ENCODE results near the gene GRB2.

The GRB2 gene

DNA sequence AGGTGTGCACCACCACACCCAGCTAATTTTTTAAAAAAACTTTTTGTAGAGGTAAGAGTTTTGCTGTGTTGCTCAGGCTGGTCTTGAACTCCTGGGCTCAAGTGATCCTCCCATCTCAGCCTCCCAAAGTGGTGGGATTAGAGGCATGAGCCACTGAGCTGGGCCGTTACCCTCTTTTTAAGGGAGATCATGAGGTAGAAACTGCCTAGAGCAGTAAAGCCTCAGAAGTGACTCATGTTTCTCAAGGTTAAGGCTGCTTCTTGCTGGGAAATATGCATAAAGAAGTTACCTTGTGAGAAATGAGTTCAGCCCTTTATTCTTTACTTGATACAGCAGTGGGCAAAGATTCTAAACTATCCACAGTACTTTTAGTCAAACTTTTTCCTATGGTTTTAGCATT is 38.2 kb downstream of the GRB2 start:
- TF ChIP-seq NFIC (IDR thresholded peaks at IDR 0.05) (no peak), TCF12 (IDR thresholded peaks at IDR 0.05; ENCODE audit: low read depth) (no peak), EGR1 (IDR thresholded peaks at IDR 0.05) (no peak), USF1 (IDR thresholded peaks at IDR 0.05) (no peak), TAF1 (IDR thresholded peaks at IDR 0.05; ENCODE audit: low read depth) (no peak), YY1 (IDR thresholded peaks at IDR 0.05; ENCODE audit: low read depth) (no peak), CREB1 (IDR thresholded peaks at IDR 0.05; ENCODE audit: low read depth) (no peak), CEBPB (IDR thresholded peaks at IDR 0.05) (no peak)
- TF ChIP-seq, protein P1, sequence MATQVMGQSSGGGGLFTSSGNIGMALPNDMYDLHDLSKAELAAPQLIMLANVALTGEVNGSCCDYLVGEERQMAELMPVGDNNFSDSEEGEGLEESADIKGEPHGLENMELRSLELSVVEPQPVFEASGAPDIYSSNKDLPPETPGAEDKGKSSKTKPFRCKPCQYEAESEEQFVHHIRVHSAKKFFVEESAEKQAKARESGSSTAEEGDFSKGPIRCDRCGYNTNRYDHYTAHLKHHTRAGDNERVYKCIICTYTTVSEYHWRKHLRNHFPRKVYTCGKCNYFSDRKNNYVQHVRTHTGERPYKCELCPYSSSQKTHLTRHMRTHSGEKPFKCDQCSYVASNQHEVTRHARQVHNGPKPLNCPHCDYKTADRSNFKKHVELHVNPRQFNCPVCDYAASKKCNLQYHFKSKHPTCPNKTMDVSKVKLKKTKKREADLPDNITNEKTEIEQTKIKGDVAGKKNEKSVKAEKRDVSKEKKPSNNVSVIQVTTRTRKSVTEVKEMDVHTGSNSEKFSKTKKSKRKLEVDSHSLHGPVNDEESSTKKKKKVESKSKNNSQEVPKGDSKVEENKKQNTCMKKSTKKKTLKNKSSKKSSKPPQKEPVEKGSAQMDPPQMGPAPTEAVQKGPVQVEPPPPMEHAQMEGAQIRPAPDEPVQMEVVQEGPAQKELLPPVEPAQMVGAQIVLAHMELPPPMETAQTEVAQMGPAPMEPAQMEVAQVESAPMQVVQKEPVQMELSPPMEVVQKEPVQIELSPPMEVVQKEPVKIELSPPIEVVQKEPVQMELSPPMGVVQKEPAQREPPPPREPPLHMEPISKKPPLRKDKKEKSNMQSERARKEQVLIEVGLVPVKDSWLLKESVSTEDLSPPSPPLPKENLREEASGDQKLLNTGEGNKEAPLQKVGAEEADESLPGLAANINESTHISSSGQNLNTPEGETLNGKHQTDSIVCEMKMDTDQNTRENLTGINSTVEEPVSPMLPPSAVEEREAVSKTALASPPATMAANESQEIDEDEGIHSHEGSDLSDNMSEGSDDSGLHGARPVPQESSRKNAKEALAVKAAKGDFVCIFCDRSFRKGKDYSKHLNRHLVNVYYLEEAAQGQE (IDR thresholded peaks at IDR 0.05; ENCODE audit: low read depth), result no peak
- TF ChIP-seq, protein P2, sequence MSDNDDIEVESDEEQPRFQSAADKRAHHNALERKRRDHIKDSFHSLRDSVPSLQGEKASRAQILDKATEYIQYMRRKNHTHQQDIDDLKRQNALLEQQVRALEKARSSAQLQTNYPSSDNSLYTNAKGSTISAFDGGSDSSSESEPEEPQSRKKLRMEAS (IDR thresholded peaks at IDR 0.05), result no peak

DNA sequence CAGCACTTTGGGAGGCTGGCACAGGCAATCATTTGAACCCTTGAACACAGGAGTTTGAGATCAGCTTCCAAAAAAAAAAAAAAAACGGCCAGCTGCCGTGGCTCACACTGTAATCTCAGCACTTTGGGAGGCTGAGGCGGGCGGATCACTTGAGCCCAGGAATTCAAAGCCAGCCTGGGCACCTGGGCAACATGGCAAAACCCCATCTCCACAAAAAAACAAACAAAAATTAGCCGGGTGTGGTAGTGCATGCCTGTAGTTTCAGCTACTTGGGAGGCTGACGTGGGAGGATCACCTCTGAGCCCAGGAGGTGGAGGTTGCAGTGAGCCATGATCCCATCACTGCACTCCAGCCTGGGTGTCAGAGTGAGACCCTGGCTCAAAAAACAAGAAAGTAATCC is 39.0 kb downstream of the GRB2 start:
- TF ChIP-seq FOXM1 (IDR thresholded peaks at IDR 0.05; ENCODE audit: borderline replicate concordance, low read depth), result no peak
- TF ChIP-seq TAF1 (IDR thresholded peaks at IDR 0.05; ENCODE audit: low read depth), result no peak
- TF ChIP-seq NFIC (IDR thresholded peaks at IDR 0.05), result no peak
- TF ChIP-seq CREB1 (IDR thresholded peaks at IDR 0.05; ENCODE audit: low read depth), result no peak
- TF ChIP-seq USF1 (IDR thresholded peaks at IDR 0.05), result no peak
- TF ChIP-seq TEAD4 (IDR thresholded peaks at IDR 0.05), result no peak
- no peak for TF ChIP-seq ZBTB7A (IDR thresholded peaks at IDR 0.05; ENCODE audit: low read depth)
- TF ChIP-seq, protein P2 (IDR thresholded peaks at IDR 0.05), result no peak
- TF ChIP-seq CEBPB (IDR thresholded peaks at IDR 0.05), result no peak

DNA sequence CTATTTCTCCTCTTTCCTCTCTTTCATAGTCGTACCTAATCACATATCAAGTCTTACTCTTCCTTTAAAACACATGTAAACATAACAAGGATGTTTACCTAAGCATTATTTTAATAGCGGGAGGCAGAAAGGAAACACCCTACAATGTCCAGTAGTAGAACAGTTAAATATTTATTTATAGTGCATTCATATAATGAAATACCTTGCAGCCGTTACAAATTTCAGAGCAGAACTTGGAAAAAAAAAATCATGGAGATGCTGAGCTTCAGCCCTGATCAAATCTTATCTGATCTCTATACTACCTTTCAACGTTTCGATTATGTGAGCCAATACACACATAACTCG is 39.6 kb downstream of the GRB2 start:
- TF ChIP-seq, protein P1 (IDR thresholded peaks at IDR 0.05; ENCODE audit: low read depth), result no peak
- TF ChIP-seq TEAD4 (IDR thresholded peaks at IDR 0.05) (no peak), YY1 (IDR thresholded peaks at IDR 0.05; ENCODE audit: low read depth) (no peak), ZBTB7A (IDR thresholded peaks at IDR 0.05; ENCODE audit: low read depth) (no peak), NFIC (IDR thresholded peaks at IDR 0.05) (no peak), CEBPB (IDR thresholded peaks at IDR 0.05) (no peak), RAD21 (IDR thresholded peaks at IDR 0.05; ENCODE audit: low read depth) (no peak), TAF1 (IDR thresholded peaks at IDR 0.05; ENCODE audit: low read depth) (no peak), FOXM1 (IDR thresholded peaks at IDR 0.05; ENCODE audit: borderline replicate concordance, low read depth) (no peak), EP300 (IDR thresholded peaks at IDR 0.05; ENCODE audit: borderline replicate concordance) (no peak), USF1 (IDR thresholded peaks at IDR 0.05) (no peak), CREB1 (IDR thresholded peaks at IDR 0.05; ENCODE audit: low read depth) (no peak)
- TF ChIP-seq, protein P2 (IDR thresholded peaks at IDR 0.05), result no peak

DNA sequence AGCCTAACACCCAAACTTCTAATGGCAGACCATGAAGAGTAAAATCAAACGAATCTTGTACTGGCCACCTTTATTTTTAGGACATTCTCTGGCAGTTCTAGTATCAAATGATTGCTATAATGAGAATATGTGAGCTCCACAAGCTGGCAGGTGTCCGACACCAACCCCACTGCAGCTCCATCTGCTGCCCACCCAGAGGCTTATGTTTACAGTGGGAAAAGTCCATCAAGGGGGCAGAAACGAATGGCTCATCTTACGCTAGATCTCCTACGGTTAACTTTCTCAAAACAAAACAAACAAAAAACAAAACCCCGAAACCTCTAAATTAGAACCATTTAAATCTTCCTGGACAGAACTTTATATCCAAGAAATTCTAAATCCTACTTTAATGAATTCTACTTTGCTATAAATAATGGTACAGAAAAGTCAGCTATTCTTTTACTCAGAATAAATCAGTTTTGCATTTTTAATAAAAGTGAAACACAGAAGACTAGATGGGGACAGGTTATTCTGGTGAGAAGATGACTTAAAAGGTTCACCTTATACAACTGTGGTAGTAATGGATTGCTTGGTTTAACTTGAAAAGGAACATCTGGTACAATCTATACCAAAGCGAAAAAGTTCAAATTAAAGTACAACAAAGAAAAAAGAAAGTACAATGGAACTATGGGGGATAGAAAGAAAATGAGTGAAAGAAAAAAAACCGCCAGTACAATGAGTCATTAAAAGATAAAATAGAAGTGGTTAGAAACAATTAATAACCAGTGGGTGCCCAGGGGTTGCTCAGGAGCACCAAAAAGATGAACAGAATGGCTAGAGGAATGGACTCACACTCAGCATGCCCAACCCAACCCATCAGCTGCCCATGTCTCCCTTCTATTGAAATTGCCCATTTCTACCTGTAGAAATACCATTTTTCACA is 40.2 kb downstream of the GRB2 start:
- TF ChIP-seq CREB1 (IDR thresholded peaks at IDR 0.05; ENCODE audit: low read depth) (no peak), ZBTB7A (IDR thresholded peaks at IDR 0.05; ENCODE audit: low read depth) (no peak), TCF12 (IDR thresholded peaks at IDR 0.05; ENCODE audit: low read depth) (no peak)

- TF ChIP-seq EP300 (IDR thresholded peaks at IDR 0.05; ENCODE audit: borderline replicate concordance) (no peak), FOXM1 (IDR thresholded peaks at IDR 0.05; ENCODE audit: borderline replicate concordance, low read depth) (no peak), CEBPB (IDR thresholded peaks at IDR 0.05) (no peak), CREB1 (IDR thresholded peaks at IDR 0.05; ENCODE audit: low read depth) (no peak), USF1 (IDR thresholded peaks at IDR 0.05) (no peak), TCF12 (IDR thresholded peaks at IDR 0.05; ENCODE audit: low read depth) (no peak), EGR1 (IDR thresholded peaks at IDR 0.05) (no peak), TAF1 (IDR thresholded peaks at IDR 0.05; ENCODE audit: low read depth) (no peak), RAD21 (IDR thresholded peaks at IDR 0.05; ENCODE audit: low read depth) (no peak), NFIC (IDR thresholded peaks at IDR 0.05) (no peak), ZBTB7A (IDR thresholded peaks at IDR 0.05; ENCODE audit: low read depth) (no peak), TEAD4 (IDR thresholded peaks at IDR 0.05) (no peak), YY1 (IDR thresholded peaks at IDR 0.05; ENCODE audit: low read depth) (no peak)
- TF ChIP-seq, protein P1 (IDR thresholded peaks at IDR 0.05; ENCODE audit: low read depth), result no peak
- TF ChIP-seq, protein P2 (IDR thresholded peaks at IDR 0.05), result no peak
These were observed 41.4 kb downstream of the GRB2 start for GRCh38 chr17:75364078-75364477.
